GM19397 (cell line): ENCODE results near the gene OLAH.
A peak's percentile ranks its signal among the peaks of the same experiment; 100 is the strongest.

Source experiments
- ATAC-seq: cut with Tn5 transposase; IDR thresholded peaks from one replicate; pipeline ENCODE4 v1.9.1; 2021; ENCODE audit warnings: mild to moderate bottlenecking, moderate library complexity; ENCODE audit not compliant: unreplicated experiment

Gene OLAH

DNA sequence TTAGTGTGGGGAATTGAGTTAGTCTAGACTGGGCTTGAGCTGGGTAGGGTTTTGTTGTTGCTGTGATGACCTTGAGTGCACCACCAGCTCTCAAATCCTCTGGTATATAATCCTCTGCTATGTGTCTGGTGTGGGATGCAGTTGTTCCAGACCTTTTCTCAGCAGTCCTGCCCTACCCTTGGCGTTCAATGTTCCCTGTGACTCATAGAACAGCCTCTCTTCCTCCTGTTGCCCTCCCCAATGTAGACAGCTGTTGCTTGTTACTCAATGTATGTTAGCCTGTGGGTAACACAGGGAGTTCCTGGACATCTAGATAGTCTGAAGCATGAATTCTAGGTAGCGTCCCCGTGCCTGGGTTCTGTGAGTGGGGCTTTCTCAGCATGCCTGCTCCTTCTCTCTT is 25.1 kb downstream of the OLAH start:
- ATAC-seq = no peak

DNA sequence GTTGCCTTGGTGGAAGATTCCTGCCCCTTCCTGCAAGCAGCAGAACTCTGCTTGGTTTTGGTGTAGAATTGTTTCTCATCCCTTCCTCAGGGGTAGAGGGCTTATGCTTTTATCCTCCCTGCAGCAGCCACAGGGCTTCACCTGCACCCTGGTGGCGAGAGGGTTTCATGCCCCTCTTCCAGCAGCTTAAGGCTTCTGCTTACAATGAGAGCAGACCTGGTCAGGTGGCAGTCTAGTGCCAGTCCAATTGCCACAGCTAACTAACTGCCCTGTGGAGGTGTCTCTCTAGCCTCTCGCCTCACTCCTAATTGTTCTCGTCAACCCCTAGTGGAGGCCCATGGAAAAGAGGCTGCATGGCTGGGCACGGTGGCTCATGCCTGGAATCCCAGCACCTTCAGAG is 25.5 kb downstream of the OLAH start:
- ATAC-seq = no peak

DNA sequence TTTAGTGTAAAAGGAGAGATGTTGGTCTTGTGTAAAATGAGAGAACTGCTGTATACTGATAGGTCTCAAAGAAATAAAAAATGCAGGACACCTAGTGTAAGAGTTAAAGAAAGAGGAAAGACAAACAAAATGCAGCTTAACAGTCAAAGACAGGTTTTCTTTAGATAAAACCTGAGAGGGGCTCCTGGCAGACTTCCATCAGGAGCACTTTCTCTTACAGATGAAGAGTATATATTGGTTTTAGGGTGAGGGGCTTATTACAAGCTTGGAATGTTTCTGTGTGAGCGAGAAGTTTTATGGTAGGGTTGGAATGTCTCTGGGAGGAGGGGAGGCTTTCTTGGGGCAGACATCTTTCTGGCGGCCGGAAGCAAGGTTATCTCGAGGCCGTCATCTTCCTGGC is 28.6 kb downstream of the OLAH start:
- ATAC-seq = no peak

DNA sequence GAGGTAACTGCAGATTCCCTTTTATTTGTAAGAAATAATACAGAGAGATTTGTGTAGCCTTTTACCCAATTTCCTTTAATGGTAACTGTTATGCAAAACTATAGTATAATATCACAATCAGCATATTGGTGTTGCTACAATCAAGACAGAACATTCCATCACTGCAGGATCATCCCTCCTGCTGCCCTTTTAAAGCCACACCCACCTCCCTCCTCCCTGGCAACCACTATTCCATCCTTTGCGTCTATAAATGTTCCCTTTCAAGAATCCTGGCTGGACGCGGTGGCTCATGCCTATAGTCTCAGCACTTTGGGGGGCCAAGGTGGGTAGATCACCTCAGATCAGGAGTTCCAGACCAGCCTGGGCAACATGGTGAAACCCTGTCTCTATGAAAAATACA is 31.7 kb downstream of the OLAH start:
- no peak for ATAC-seq

DNA sequence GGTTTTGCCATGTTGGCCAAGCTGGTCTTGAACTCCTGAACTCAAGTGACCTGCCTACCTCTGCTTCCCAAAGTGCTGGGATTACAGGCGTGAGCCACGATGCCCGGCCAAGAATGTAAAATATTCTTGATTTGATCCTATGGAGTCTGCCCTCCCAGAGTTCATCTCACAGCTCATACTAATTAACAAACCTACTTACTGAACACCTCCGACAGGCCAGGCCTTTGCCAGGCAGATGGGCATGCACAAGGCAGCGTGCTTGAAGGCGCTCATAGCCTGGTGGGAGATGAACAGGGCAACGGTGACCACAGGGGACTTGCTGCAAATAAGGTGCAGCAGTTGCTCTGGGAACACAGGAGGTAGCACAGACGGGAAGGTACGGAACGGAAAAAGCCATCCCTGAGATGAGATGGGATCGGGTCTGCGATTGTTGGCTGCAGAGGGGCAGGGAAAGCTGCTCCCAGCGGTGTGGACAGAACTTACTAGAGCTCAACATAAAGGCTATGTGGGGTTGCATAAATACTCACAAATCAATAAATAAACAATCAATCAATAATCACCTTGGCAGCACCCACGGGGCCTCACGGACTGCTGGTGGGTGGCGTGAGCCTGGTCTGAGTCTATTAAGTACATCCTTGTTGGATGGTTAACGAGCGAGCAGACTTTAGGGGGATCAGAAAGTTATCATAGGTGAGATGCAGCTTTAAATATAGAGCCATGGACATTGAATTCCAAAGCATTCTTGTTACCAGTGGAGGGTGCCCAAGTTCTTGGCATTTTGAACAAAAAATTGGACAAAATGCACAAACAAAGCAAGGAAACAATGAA is 40.1 kb downstream of the OLAH start:
- ATAC-seq = no peak

DNA sequence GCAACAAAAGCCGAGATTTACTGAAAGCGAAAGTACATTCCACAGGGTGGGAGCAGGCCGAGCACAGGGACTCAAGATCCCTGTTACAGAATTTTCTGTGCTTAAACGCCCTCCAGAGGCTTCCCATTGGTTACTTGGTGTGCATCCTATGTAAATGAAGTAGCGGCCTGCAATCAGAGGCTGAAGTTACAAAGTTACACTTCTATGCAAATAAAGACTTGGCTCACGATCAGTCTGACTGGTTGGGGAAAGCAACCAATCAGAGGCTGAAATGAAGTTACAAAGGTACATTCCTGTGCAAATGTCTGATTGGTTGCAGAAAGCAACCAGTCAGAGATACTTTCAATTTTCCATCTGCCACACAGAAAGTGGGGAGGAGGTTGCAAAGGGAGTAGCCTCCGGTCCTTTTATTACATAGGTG is 40.8 kb downstream of the OLAH start:
- ATAC-seq = no peak

DNA sequence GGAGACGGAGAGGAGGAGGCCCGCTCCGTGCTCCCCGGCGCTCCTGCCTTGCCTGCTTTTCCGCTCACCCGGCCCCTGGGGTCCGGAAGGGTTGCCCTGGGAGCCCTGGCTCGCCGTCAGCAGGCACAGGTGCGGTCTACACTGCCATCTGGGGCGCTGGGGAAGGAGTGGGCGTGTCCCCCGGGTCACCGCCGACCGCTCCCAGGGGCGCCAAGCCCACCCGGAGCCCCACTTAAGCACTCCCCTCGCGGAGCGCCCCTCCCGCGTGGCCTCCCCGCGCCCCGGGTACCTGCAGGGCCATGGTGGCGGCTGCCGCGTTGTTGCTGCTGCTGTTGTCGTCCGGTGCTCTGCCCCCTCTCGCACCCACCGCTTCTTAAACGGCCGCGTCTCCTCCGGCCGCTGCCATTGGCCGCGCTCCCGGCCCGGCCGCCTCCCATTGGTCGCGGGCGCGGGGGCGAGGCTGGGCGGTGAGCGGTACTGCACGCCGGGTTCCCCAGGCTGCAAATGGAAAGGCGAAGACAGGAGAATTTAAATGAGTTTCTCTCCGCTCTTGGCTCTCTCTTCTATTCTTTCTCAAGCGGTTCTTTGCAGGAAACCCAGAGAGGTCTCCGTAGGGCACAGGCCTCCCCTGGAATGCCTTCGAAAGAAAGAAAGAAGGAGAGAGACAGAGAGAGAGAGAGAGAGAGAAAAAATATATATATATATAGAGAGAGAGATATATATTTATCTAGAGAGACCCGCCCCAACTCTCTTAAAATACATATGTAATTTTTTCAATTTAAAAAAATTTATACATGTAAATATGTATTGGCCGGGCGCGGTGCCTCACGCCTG is 44.9 kb downstream of the OLAH start, which contains the start of gene ACBD7:
Gene ACBD7 (minus strand): TSS at position 349 of the 834 bp plus-strand sequence. CDS start 48 bp downstream, at position 301.
- peak; percentile 100 for ATAC-seq

DNA sequence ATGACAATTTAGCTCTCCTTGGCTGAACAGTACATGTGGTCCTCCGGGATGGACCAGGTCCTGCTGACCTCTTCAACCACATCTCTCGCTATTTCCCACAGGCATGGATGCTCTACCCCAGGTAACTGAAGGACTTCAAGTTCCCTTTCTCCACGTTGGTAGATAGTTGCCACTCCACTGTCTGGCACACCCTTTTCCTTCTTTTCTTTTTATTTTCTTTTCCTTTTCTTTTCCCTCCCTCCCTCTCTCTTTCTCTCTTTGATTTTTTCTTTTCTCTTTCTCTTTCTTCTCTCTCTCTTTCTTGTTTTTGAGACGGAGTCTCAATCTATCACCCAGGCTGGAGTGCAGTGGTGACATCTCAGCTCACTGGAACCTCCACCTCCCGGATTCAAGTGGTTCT is 47.7 kb downstream of the OLAH start:
- no peak for ATAC-seq

DNA sequence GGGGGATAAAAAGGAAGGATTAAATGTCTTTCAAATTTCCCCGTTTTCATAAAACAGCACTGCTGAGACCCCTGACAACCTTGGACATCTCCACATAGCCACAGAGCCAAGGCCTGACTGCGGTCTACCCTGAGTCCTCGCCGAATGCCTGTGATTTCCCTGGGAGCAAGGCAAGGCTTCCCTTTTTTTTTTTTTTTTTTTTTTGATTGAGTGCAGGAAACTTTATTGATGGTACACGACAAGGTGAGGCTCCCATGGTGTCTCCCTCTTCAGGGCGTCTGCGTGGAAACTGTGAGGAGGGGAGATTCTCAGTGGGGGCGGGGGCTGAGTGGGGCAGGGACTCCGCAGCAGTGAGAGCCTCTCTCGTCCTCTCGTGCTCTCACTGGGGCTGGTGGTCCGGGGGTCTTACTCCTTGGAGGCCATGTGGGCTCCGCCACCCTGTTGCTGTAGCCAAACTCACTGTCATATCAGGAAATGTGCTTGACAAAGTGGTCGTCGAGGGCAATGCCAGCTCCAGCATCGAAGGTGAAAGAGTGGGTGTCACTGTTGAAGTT is 49.2 kb downstream of the OLAH start:
- no peak for ATAC-seq

DNA sequence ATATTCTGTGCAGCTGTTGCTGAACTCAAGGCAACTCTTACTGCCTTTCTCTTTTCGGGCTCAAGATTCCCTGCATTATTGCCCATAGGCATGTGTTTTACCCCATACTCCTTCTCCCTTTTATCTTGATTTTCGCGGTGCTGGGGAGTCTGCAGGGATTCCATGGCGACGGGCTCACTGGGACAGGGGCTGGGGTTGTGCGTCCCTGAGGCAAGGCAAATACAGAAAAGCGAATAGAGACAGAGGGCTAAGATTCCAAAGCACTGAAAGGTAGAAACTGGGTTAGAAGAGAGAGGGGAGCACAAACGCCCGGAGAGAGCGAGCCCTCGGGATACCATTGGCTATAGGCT is 52.9 kb downstream of the OLAH start:
- ATAC-seq = peak; percentile 12

DNA sequence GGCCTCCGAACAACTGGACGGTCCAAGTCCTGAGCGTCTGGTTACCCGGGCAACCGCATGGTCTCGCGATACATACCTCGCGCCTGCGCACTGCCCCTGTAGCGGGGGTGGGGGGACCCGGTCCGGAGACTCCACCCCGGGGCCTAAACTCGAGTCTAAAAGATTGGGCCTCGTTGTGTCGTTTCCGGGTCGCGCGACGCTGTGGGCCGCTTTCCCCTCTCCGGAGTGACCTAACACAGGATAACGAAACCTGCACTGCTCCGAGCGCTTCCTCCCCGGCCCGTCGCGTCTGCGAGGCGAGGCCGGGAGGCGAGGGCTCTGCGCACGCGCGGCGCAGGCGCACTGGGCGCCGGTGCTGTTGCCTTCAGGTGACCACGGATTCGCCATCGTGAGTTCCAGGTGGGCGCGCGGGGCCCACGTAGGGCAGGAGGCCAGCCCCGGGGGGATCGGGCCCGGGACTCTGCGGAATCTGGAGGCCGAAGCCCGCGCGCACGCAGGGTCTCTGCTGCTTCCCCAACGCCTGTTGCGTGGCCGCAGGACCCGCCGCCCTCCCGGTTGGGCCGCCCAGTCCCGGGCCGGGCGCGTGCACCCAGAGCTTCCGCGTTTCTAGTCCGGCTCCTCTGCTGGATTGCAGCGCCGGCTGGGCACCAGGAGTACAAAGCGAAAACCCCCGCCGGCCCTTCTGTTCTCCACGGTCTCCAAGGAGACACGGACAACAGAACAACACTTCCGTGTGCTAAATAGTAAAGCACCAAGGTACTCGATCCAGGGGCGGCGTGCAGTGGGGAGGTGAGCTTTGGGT is 53.5 kb downstream of the OLAH start, which contains the start of gene RPP38:
Gene RPP38 (plus strand): TSS at position 345 of the 802 bp plus-strand sequence. CDS start 5,960 bp downstream, outside the sequence.
- ATAC-seq = peak; percentile 84

DNA sequence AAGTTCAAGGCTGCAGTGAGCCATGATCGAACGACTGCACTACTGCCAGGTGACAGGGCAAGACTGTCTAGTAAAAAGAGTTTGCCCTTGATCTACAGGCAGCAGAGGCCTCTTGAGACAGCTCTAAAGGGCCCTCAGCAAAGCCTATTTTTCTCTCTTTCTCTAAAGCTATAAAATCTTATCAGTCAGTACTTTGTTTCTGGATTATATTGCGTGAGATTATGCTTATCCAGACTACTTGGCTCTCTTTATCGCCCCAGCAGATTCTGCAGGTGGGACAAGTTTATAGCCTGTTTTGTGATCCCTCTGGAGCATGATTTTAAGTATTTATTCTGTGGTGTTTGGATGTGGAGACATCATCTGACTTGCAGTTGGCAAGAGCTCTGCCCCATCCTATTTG is 56.1 kb downstream of the OLAH start:
- no peak for ATAC-seq

DNA sequence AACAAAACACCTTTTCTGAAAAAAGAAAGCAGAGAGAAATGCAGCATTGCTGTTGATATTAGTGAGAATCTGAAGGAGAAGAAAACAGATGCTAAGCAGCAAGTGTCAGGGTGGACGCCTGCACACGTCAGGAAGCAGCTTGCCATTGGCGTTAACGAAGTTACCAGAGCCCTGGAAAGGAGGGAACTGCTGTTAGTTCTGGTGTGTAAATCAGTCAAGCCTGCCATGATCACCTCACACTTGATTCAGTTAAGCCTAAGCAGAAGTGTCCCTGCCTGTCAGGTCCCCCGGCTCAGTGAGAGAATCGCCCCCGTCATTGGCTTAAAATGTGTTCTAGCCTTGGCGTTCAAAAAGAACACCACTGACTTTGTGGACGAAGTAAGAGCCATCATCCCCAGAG is 59.8 kb downstream of the OLAH start:
- no peak for ATAC-seq

DNA sequence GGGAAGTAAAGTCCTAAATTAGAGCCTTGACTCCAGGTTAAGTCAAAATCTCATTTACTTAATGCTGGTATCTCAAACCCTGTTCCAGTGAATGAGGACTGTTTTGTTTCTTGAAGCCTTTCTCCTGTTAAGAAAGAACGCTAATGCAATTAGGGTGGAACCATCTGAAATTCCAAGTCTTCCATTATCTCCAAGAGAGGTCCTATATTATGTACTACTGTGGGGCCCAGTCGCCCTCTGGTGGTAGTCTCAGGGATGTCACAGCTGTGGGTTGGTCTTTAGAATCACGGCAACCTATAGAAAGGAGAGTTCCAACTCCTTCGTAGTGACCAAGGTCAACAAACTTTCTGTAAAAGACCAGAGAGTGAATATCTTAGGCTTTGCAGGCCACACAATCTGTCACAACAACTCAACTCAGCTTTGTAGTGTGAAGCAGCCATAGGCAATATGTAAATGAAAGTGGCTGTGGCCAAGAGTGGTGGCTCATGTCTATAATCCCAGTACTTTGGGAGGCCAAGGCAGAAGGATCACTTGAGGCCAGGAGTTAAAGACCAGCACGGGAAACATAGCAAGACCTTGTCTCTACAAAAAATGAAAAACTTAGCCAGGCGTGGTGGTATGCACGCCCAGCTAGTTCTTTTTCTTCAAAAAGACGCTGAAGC is 62.7 kb downstream of the OLAH start:
- ATAC-seq = peak; percentile 66

DNA sequence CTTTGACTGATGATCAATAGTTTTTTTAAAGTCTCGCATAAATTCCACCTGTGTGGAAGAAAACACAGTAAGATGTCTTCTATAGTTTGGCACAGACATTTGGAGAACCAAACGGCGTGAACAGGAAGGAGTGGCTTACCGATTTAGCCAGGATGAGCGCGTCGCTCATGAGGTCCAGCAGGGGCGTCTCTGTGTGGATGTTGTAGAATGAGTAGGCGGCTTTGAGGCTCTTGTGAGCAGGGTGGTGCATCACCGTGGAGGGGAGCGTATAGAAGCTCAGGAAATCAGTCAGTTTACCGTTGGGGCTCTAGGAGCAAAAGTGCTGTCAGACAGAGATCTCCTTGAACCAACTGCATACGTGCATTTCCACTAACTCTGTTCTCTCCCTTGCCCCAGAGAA is 68.9 kb downstream of the OLAH start:
- ATAC-seq = no peak

DNA sequence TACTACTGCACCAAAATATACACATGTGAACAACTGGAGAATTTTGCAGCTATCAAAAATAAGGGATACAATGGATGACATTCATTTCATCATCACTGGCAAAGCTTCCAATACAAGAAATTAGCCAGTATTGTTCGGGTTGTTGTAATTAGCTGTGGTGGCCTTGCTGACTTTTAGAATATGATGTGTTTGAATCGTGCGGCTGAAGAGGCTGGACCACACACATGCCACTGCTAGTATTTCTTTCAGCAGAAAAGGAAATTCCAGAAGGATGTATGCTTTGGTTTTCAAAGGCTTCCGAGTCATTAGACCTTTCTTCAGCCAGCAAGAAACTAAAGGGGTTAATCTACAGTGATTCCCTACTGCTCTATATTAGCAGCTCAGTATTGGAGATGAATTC is 70.0 kb downstream of the OLAH start:
- no peak for ATAC-seq

DNA sequence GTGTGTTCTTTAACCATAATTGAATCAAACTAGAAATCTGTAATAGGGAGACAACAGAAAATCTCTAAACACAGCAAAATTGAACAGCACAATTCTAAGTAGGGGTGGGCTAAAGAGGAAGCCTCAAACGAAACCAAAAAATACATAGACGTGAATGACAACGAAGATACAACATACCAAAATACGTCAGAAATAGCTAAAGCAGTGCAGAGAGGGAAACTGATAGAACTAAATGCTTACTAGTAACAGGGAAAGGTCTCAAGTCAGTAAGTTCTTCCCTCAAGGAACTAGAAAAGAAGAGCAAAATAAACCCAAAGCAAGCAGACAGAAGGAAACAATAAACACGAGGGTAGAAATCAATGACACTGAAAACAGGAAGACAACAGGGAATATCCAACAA is 72.5 kb downstream of the OLAH start:
- ATAC-seq = no peak

DNA sequence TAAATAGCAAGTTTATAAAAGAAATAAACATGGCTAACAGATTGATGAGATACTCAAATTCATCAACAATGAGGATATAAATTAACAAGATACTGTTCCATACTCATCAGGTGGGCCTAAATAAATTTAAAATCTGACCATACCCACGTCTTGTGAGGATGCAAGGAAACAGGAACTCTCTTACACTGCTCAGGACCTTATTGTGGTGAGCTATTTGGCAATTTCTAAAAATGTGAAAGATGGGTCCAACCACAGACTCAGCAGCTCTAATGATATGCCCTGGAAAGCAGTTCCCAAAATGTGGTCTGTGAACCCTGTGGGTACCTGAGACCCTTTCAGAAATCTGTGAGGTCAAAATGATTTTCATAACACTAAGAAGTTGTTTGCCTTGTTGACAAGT is 74.9 kb downstream of the OLAH start:
- ATAC-seq = no peak

DNA sequence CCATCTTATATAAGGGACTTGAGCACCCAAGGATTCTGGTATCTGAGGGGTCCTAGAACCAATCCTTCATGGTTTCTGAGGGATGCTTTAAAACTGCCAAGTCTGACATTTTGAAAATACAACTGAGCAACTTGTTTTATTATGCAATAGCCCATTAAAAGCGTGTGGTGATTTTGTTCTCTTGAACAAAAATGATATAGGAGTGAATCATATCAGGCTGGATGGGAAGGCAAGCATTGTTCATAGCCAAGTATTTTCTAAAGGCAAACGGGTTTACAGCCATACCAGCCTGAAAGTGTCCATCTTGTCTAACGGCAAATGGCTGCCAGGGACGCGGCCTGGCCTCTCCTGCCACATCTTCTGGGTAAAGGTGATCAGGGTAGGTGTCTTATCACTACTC is 76.8 kb downstream of the OLAH start:
- ATAC-seq = no peak

DNA sequence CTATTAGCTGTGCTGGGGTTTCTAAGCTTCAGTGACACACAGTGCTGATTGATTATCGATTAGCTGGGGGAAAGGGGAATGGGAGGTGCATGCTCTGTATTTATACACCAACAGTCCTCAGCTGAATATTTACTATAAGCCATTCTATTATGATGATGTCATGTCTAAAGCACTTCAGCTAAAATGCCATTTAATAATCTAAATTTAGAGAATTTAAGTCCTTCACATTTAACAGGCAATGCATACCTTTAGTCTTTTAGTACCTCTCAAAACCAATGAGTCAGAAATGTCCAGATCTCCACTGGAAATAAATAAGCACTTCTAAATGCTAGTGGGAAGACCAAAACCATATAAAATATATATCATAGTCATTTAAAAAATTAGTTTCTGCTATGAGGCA is 78.0 kb downstream of the OLAH start:
- no peak for ATAC-seq
